Sigmoid colon (tissue), 7 donors: ENCODE measurements around the gene STEAP3. TPM values are rescaled to one million over a fixed set of nuclear protein-coding genes. Genes with fewer than 3 reads are reported as not detected.

ENCODE experiments used
- DNase-seq: peaks from one replicate; pipeline ENCODE4 v3.0.0-alpha.2; 2019
- H3K27ac ChIP-seq, 4 donors: fragments of 200-600 bp; sonication (generic); one replicate each; pipeline ENCODE4 v1.5.1; 2016 to 2019; ENCODE audit warnings: mild to moderate bottlenecking in 1 of 4
- H3K27me3 ChIP-seq, 3 donors: fragments of 200-600 bp; sonication (generic); one replicate each; pipeline ENCODE4 v1.5.1; 2019; ENCODE audit warnings: mild to moderate bottlenecking in 1 of 3
- H3K36me3 ChIP-seq, 4 donors: fragments of 200-600 bp; sonication (generic); one replicate each; pipeline ENCODE4 v1.5.1; 2016 to 2019
- H3K4me1 ChIP-seq, 4 donors: fragments of 200-600 bp; sonication (generic); one replicate each; pipeline ENCODE4 v1.5.1; 2017 to 2019
- H3K4me3 ChIP-seq, 4 donors: fragments of 200-600 bp; sonication (generic); one replicate each; pipeline ENCODE4 v1.5.1; 2017 to 2019; ENCODE audit warnings: mild to moderate bottlenecking in 2 of 4, moderate library complexity in 1 of 4
- H3K9me3 ChIP-seq, 4 donors: fragments of 200-600 bp in 3 of 4; sonication (generic) in 3 of 4; one replicate each; pipeline versions ENCODE4 v1.5.1 to v1.6.1; 2013 to 2019
- EP300 ChIP-seq, 4 donors: sonication (generic); formaldehyde crosslinking; IDR thresholded peaks; one replicate each; pipeline ENCODE4 v1.6.1; 2017; ENCODE audit warnings: antibody characterized with exemption in 4 of 4
- POLR2A ChIP-seq, 2 donors: fragments of 450-650 bp; IDR thresholded peaks; one replicate each; pipeline ENCODE4 v1.6.1; 2016; ENCODE audit warnings: antibody characterized with exemption in 2 of 2, mild to moderate bottlenecking in 2 of 2, moderate library complexity in 2 of 2
- POLR2AphosphoS5 ChIP-seq, 4 donors: sonication (generic); formaldehyde crosslinking; IDR thresholded peaks; one replicate each; pipeline ENCODE4 v1.6.1; 2017; ENCODE audit warnings: antibody characterized with exemption in 4 of 4
- WGBS, 2 donors: extraction: QIAGEN DNeasy Blood & Tissue Kit; methylation state at CpG; one replicate each; pipeline ENCODE4 v1.1.7; 2013; 5-methylcytosine and 5-hydroxymethylcytosine counted together
- intact Hi-C: fragments of 100-400 bp; cut with DNase I; formaldehyde crosslinking; loops from one replicate; pipeline ENCODE4 v1.15.1; 2023
- polyA plus RNA-seq, 3 donors: library from polyadenylated mRNA; stranded (reverse); fragments of 200-250 nt; gene quantifications; one replicate each; pipeline ENCODE4 v1.2.3, GENCODE V29; 2013
- total RNA-seq, 4 donors: library from RNA; depleted of rRNA; stranded (reverse); fragments of >200 nt; gene quantifications; one replicate each; pipeline ENCODE4 v1.1.0, GENCODE V29; 2016
- TF ChIP-seq, protein P1 (sequence below), 4 experiments: fragments of 450-650 bp in 3 of 4; fragments of 200-600 bp in 1 of 4; IDR thresholded peaks; one replicate each; pipeline ENCODE4 v1.5.1; 2016 to 2019; ENCODE audit warnings: antibody characterized with exemption in 4 of 4, mild to moderate bottlenecking in 3 of 4, moderate library complexity in 2 of 4
- donor health status: healthy with polysubstance abuse.
- donor health status: Bipolar disorder and iron deficiency.
- donor health status: healthy.

STEAP3 gene
- total and polyA plus RNA-seq, 7 donors: 1.4 to 16.4 (median 2.8) TPM

DNA sequence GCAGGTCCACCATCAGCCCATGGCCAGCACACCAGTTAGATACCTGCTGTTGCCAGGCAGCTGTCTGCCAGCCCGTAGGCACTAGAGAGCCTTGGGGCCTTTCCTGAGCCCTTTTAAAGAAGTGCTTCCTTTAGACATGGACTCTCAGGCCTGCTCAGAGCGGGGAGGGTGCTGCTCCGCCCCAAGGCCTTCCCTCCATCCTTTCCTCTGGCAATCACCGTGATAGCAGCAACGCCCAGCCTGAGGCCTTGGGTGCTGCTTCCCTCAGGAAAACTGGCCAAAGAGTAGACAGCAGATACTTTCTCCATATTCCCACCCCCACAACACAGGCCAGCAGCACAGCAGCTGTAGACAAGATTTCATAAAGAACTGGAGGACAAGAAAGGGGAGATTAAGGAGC is 42.7 kb upstream of the STEAP3 start:
- TF ChIP-seq EP300 (IDR thresholded peaks at IDR 0.05) (no peak), POLR2A (IDR thresholded peaks at IDR 0.05) (no peak), POLR2AphosphoS5 (IDR thresholded peaks at IDR 0.05) (no peak)
- TF ChIP-seq, protein P1, sequence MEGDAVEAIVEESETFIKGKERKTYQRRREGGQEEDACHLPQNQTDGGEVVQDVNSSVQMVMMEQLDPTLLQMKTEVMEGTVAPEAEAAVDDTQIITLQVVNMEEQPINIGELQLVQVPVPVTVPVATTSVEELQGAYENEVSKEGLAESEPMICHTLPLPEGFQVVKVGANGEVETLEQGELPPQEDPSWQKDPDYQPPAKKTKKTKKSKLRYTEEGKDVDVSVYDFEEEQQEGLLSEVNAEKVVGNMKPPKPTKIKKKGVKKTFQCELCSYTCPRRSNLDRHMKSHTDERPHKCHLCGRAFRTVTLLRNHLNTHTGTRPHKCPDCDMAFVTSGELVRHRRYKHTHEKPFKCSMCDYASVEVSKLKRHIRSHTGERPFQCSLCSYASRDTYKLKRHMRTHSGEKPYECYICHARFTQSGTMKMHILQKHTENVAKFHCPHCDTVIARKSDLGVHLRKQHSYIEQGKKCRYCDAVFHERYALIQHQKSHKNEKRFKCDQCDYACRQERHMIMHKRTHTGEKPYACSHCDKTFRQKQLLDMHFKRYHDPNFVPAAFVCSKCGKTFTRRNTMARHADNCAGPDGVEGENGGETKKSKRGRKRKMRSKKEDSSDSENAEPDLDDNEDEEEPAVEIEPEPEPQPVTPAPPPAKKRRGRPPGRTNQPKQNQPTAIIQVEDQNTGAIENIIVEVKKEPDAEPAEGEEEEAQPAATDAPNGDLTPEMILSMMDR (IDR thresholded peaks at IDR 0.05): no peak
- no peak for DNase-seq

GRCh38 chr2:119181391-119181790 is 42.2 kb upstream of the STEAP3 start:
- no peaks in the 10 kb centered on the region for H3K9me3 ChIP-seq
- no peak for DNase-seq
- WGBS, 2 donors: 89 to 90% methylated on average over 10 of the region's 10 CpGs
- no peaks in the 10 kb centered on the region for H3K27me3 ChIP-seq
- H3K27ac ChIP-seq: no peak overlapping the region
- intact Hi-C loops: no loop called here
- H3K36me3 ChIP-seq: no peaks in the 10 kb centered on the region
- H3K4me1 ChIP-seq: no peaks in the 10 kb centered on the region
- TF ChIP-seq, protein P1 (IDR thresholded peaks at IDR 0.05): no peak
- TF ChIP-seq EP300 (IDR thresholded peaks at IDR 0.05) (no peak), POLR2AphosphoS5 (IDR thresholded peaks at IDR 0.05) (no peak), POLR2A (IDR thresholded peaks at IDR 0.05) (no peak)
- H3K4me3 ChIP-seq: no peak overlapping the region

More for the DNA sequence above, 42.7 kb upstream of the STEAP3 start:
- Histone ChIP-seq H3K9me3 (no peaks in the 10 kb centered on the region), H3K27me3 (no peaks in the 10 kb centered on the region), H3K36me3 (no peaks in the 10 kb centered on the region), H3K4me3 (no peak overlapping the region), H3K4me1 (no peaks in the 10 kb centered on the region), H3K27ac (no peak overlapping the region)
- intact Hi-C loops: no loop called here
- WGBS, 2 donors: 42 to 77% methylated on average over 5 of the region's 5 CpGs

DNA sequence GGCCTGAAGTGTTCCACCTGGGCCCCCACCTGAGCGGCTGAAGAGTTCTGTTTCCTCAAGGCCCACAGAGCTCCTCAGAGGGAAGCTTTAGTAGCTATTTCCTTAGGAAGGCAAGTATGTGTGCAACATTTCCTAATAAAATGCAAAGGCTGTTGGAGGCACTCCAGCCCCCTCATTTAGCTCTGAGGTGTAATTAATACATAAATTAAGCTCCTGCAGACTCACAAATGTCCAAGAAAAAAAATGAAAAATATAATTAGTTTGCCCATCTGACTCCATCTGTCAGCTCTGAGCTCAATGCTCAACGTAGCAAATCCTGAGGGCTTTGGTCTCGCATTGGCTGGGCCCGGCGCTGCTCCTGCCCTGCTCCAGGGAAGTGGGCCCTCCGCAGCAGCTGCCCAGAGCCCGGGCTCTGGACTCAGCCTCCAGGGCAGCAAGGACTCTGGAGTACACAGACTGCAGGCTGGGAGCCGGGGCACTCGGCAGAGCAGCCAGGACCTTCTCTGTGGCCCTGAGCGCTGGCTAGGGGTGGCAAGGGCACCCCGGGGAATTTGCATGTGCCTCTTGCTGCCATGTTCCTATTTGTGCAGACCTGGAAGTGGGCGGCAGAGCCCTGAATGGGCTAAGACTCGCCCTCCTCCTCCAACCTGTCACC is 41.7 kb upstream of the STEAP3 start:
- TF ChIP-seq EP300 (IDR thresholded peaks at IDR 0.05) (no peak), POLR2A (IDR thresholded peaks at IDR 0.05) (no peak), POLR2AphosphoS5 (IDR thresholded peaks at IDR 0.05) (no peak)
- TF ChIP-seq, protein P1 (IDR thresholded peaks at IDR 0.05): no peak
- Histone ChIP-seq H3K4me3 (no peak overlapping the region), H3K27ac (no peak overlapping the region), H3K4me1 (no peaks in the 10 kb centered on the region), H3K9me3 (no peaks in the 10 kb centered on the region), H3K36me3 (no peaks in the 10 kb centered on the region), H3K27me3 (no peaks in the 10 kb centered on the region)
- WGBS, 2 donors: 85 to 90% methylated on average over 13 of the region's 13 CpGs
- intact Hi-C loops: no loop called here
- DNase-seq: no peak

DNA sequence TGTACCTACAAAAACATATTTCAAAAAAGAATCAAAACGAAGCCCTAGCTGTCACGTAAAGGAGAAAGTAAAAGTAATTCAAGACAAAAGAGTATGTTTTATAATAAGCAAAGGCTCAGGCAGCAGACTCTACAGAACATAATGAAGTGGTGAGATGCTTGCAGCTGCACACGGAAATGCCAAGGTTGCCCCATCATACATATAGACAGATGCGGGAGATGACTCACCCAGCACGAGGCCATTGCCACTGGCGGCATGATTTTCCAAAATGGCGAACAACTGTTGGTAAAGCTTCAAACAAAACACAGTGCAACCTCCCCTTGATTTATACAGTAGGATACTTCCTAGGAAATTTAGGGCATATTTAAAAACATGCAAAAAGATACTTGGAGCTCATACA is 39.1 kb upstream of the STEAP3 start:
- Histone ChIP-seq H3K4me1 (no peaks in the 10 kb centered on the region), H3K27me3 (no peaks in the 10 kb centered on the region), H3K27ac (no peak overlapping the region), H3K36me3 (no peaks in the 10 kb centered on the region), H3K9me3 (no peaks in the 10 kb centered on the region), H3K4me3 (no peak overlapping the region)
- TF ChIP-seq POLR2A (IDR thresholded peaks at IDR 0.05): no peak
- TF ChIP-seq, protein P1 (IDR thresholded peaks at IDR 0.05): no peak
- no peak for TF ChIP-seq POLR2AphosphoS5 (IDR thresholded peaks at IDR 0.05)
- TF ChIP-seq EP300 (IDR thresholded peaks at IDR 0.05): no peak
- WGBS, 2 donors: 89% methylated on average over 7 of the region's 7 CpGs
- intact Hi-C loops: no loop called here
- DNase-seq: no peak
